Neural progenitor cell (in vitro differentiated cells): ENCODE results near the gene SLC11A2. TPM values are rescaled to one million over a fixed set of nuclear protein-coding genes. Genes with fewer than 3 reads are reported as not detected.

Experiments
- DNase-seq: peaks from one replicate; pipeline ENCODE4 v3.0.0-alpha.2; 2016; ENCODE audit warnings: low spot score
- H2AFZ ChIP-seq: fragments of 200-600 bp; sonication (generic); replicated peaks from 2 replicates; pipeline ENCODE4 v1.6.1; 2016; ENCODE audit warnings: antibody characterized with exemption
- H3F3A ChIP-seq: fragments of 200-600 bp; sonication (generic); 2 replicates; pipeline ENCODE4 v1.6.1; 2016; ENCODE audit warnings: antibody characterized with exemption, low read depth
- H3K27ac ChIP-seq: fragments of 200-600 bp; sonication (generic); 2 replicates; pipeline ENCODE4 v1.5.1; 2016; ENCODE audit warnings: mild to moderate bottlenecking
- H3K27me3 ChIP-seq: fragments of 200-600 bp; sonication (generic); 2 replicates; pipeline ENCODE4 v1.6.1; 2016; ENCODE audit warnings: mild to moderate bottlenecking, moderate library complexity
- H3K36me3 ChIP-seq: fragments of 200-600 bp; sonication (generic); 2 replicates; pipeline ENCODE4 v1.5.1; 2016
- H3K4me1 ChIP-seq: fragments of 200-600 bp; sonication (generic); 2 replicates; pipeline ENCODE4 v1.6.1; 2016; ENCODE audit warnings: mixed run types
- H3K4me2 ChIP-seq: fragments of 200-600 bp; sonication (generic); 2 replicates; pipeline ENCODE4 v1.6.1; 2016
- H3K4me3 ChIP-seq: fragments of 200-600 bp; sonication (generic); 2 replicates; pipeline ENCODE4 v1.5.1; 2016
- H3K79me2 ChIP-seq: fragments of 200-600 bp; sonication (generic); 2 replicates; pipeline ENCODE4 v1.6.1; 2016; ENCODE audit warnings: low read depth
- H3K9ac ChIP-seq: fragments of 200-600 bp; sonication (generic); 2 replicates; pipeline ENCODE4 v1.6.1; 2016
- H3K9me3 ChIP-seq: fragments of 200-600 bp; sonication (generic); 2 replicates; pipeline ENCODE4 v1.5.1; 2016; ENCODE audit warnings: low read depth
- H4K20me1 ChIP-seq: fragments of 200-600 bp; sonication (generic); 2 replicates; pipeline ENCODE4 v1.6.1; 2016; ENCODE audit warnings: low read depth
- H3K27ac Mint-ChIP-seq: 3 replicates; pipeline ENCODE4 v1.8.0; 2021; ENCODE audit warnings: mixed read lengths
- H3K27me3 Mint-ChIP-seq: 2 replicates; pipeline ENCODE4 v1.8.0; 2022; ENCODE audit warnings: low read depth, mild to moderate bottlenecking, inconsistent platforms, moderate library complexity, mixed read lengths; ENCODE audit not compliant: insufficient read depth
- H3K36me3 Mint-ChIP-seq: 3 replicates; pipeline ENCODE4 v1.8.0; 2021; ENCODE audit warnings: mixed read lengths
- H3K4me1 Mint-ChIP-seq: 3 replicates; pipeline ENCODE4 v1.8.0; 2021; ENCODE audit warnings: mixed read lengths
- H3K4me3 Mint-ChIP-seq: 3 replicates; pipeline ENCODE4 v1.8.0; 2021; ENCODE audit warnings: mild to moderate bottlenecking, moderate library complexity, mixed read lengths
- H3K9me3 Mint-ChIP-seq: 3 replicates; pipeline ENCODE4 v1.8.0; 2020; ENCODE audit warnings: mixed read lengths
- CTCF ChIP-seq: fragments of 200-600 bp; sonication (generic); IDR thresholded peaks from 2 replicates; pipeline ENCODE4 v1.5.1; 2017; ENCODE audit warnings: antibody characterized with exemption, mild to moderate bottlenecking
- EZH2 ChIP-seq: fragments of 200-600 bp; sonication (generic); IDR thresholded peaks from 2 replicates; pipeline ENCODE4 v1.6.1; 2017; ENCODE audit warnings: antibody characterized with exemption, mild to moderate bottlenecking, moderate library complexity
- EZH2phosphoT487 ChIP-seq: fragments of 200-600 bp; sonication (generic); IDR thresholded peaks from 2 replicates; pipeline ENCODE4 v1.6.1; 2017; ENCODE audit warnings: antibody characterized with exemption
- total RNA-seq: library from RNA; depleted of rRNA; stranded (reverse); fragments of >200 nt; gene quantifications from 2 replicates; pipeline ENCODE4 v1.2.3, GENCODE V29; 2015; ENCODE audit warnings: low replicate concordance

Gene SLC11A2
- total RNA-seq, 1 donor from 2014 or later = 62.7 TPM

GRCh38 chr12:50949801-50950302 lies 76.3 kb downstream of the SLC11A2 start:
- Histone ChIP-seq H3K36me3 (no peaks in the 10 kb centered on the region), H4K20me1 (no peaks in the 10 kb centered on the region), H2AFZ (no peak overlapping the region), H3K27ac (no peak overlapping the region), H3K27me3 (no peaks in the 10 kb centered on the region), H3K79me2 (no peaks in the 10 kb centered on the region), H3K9me3 (no peaks in the 10 kb centered on the region), H3K4me1 (no peaks in the 10 kb centered on the region), H3K4me2 (no peak overlapping the region), H3K4me3 (no peak overlapping the region), H3F3A (no peaks in the 10 kb centered on the region), H3K9ac (no peak overlapping the region)
- H3K27me3 Mint-ChIP-seq = no peaks in the 10 kb centered on the region
- no peak overlapping the region for H3K27ac Mint-ChIP-seq
- DNase-seq = no peak
- H3K4me3 Mint-ChIP-seq = no peak overlapping the region
- peaks cover 3% of the 10 kb centered on the region for H3K9me3 Mint-ChIP-seq
- no peaks in the 10 kb centered on the region for H3K4me1 Mint-ChIP-seq
- no peaks in the 10 kb centered on the region for H3K36me3 Mint-ChIP-seq
- TF ChIP-seq EZH2phosphoT487 = no peak
- TF ChIP-seq CTCF = no peak
- TF ChIP-seq EZH2 = no peak

- H3K36me3 Mint-ChIP-seq = no peaks in the 10 kb centered on the region
- Histone ChIP-seq H3K4me1 (no peaks in the 10 kb centered on the region), H3K9me3 (no peaks in the 10 kb centered on the region), H3K4me3 (no peak overlapping the region), H3K9ac (no peak overlapping the region), H3K4me2 (no peak overlapping the region), H3K36me3 (no peaks in the 10 kb centered on the region), H3K27ac (no peak overlapping the region), H3K27me3 (no peaks in the 10 kb centered on the region), H3F3A (no peaks in the 10 kb centered on the region), H3K79me2 (no peaks in the 10 kb centered on the region), H2AFZ (no peak overlapping the region), H4K20me1 (no peaks in the 10 kb centered on the region)
- peaks cover 3% of the 10 kb centered on the region for H3K9me3 Mint-ChIP-seq
- no peak for TF ChIP-seq CTCF
- TF ChIP-seq EZH2 = no peak
- no peak for TF ChIP-seq EZH2phosphoT487
- H3K4me3 Mint-ChIP-seq = no peak overlapping the region
- H3K27me3 Mint-ChIP-seq = no peaks in the 10 kb centered on the region
- DNase-seq = no peak
- H3K4me1 Mint-ChIP-seq = no peaks in the 10 kb centered on the region
- no peak overlapping the region for H3K27ac Mint-ChIP-seq
Observed at GRCh38 chr12:50948798-50949197, 77.4 kb downstream of the SLC11A2 start.

GRCh38 chr12:50947933-50948626 lies 78.1 kb downstream of the SLC11A2 start:
- H3K36me3 ChIP-seq = no peaks in the 10 kb centered on the region
- no peaks in the 10 kb centered on the region for H4K20me1 ChIP-seq
- Mint-ChIP-seq H3K36me3 (no peaks in the 10 kb centered on the region), H3K4me1 (no peaks in the 10 kb centered on the region), H3K4me3 (no peak overlapping the region), H3K9me3 (peaks cover 3% of the 10 kb centered on the region), H3K27ac (no peak overlapping the region), H3K27me3 (no peaks in the 10 kb centered on the region)
- no peak overlapping the region for H3K4me3 ChIP-seq
- TF ChIP-seq EZH2phosphoT487 = no peak
- no peak for TF ChIP-seq EZH2
- TF ChIP-seq CTCF = no peak
- no peak for DNase-seq
- no peaks in the 10 kb centered on the region for H3K4me1 ChIP-seq
- no peak overlapping the region for H3K9ac ChIP-seq
- H3K4me2 ChIP-seq = no peak overlapping the region
- H3K79me2 ChIP-seq = no peaks in the 10 kb centered on the region
- H3F3A ChIP-seq = no peaks in the 10 kb centered on the region
- H3K27me3 ChIP-seq = no peaks in the 10 kb centered on the region
- H3K27ac ChIP-seq = no peak overlapping the region
- no peak overlapping the region for H2AFZ ChIP-seq
- H3K9me3 ChIP-seq = no peaks in the 10 kb centered on the region
